ENCODE measurements around the gene ABI1. TPM values are rescaled to one million over a fixed set of nuclear protein-coding genes. Genes with fewer than 3 reads are reported as not detected.

Gene ABI1
- total RNA-seq, 2 donors from 2014 or later, result 71.0 to 86.2 TPM

- Mint-ChIP-seq H3K36me3 (ENCODE audit: insufficient read depth in 2 of 2) (peaks cover 16 to 28% of the 10 kb centered on the region in 2 donors), H3K4me3 (no peak overlapping the region), H3K9me3 (no peaks in the 10 kb centered on the region), H3K27me3 (ENCODE audit: low read depth) (no peaks in the 10 kb centered on the region), H3K27ac (no peak overlapping the region), H3K4me1 (ENCODE audit: low read depth) (peaks cover 42% of the 10 kb centered on the region)
- no peak for ATAC-seq (replicated peaks in 1 of 2)
- no peak for DNase-seq
Measured at GRCh38 chr10:26703096-26703495, 157.7 kb downstream of the ABI1 start.

GRCh38 chr10:26700884-26701630, 159.7 kb downstream of the ABI1 start:
- Mint-ChIP-seq H3K9me3 (no peaks in the 10 kb centered on the region), H3K36me3 (ENCODE audit: insufficient read depth in 2 of 2) (peaks cover 10 to 17% of the 10 kb centered on the region in 2 donors), H3K27ac (no peak overlapping the region), H3K27me3 (ENCODE audit: low read depth) (no peaks in the 10 kb centered on the region), H3K4me1 (ENCODE audit: low read depth) (peaks cover 49% of the 10 kb centered on the region), H3K4me3 (no peak overlapping the region)
- DNase-seq (no peak), ATAC-seq (replicated peaks in 1 of 2) (no peak)

- Mint-ChIP-seq H3K4me3 (peak overlapping the region in 1 of 2 donors; percentile 92), H3K27ac (no peak overlapping the region), H3K4me1 (ENCODE audit: low read depth) (peaks cover 48% of the 10 kb centered on the region), H3K36me3 (ENCODE audit: insufficient read depth in 2 of 2) (peaks cover 8 to 12% of the 10 kb centered on the region in 2 donors), H3K27me3 (ENCODE audit: low read depth) (no peaks in the 10 kb centered on the region), H3K9me3 (no peaks in the 10 kb centered on the region)
- ATAC-seq (replicated peaks in 1 of 2), result no peak
- no peak for DNase-seq
Measured at GRCh38 chr10:26699631-26700030, 161.1 kb downstream of the ABI1 start.

GRCh38 chr10:26698909-26699308, 161.8 kb downstream of the ABI1 start:
- H3K4me1 Mint-ChIP-seq (ENCODE audit: low read depth), result peaks cover 48% of the 10 kb centered on the region
- H3K27me3 Mint-ChIP-seq (ENCODE audit: low read depth), result no peaks in the 10 kb centered on the region
- no peak for DNase-seq
- peaks cover 7 to 9% of the 10 kb centered on the region in 2 donors for H3K36me3 Mint-ChIP-seq (ENCODE audit: insufficient read depth in 2 of 2)
- H3K4me3 Mint-ChIP-seq, result peak overlapping the region; percentile 92 to 97
- no peak overlapping the region for H3K27ac Mint-ChIP-seq
- H3K9me3 Mint-ChIP-seq, result no peaks in the 10 kb centered on the region
- no peak for ATAC-seq (replicated peaks in 1 of 2)

GRCh38 chr10:26697922-26698608, 162.7 kb downstream of the ABI1 start:
- peak overlapping the region; percentile 81 for H3K27ac Mint-ChIP-seq
- peaks cover 48% of the 10 kb centered on the region for H3K4me1 Mint-ChIP-seq (ENCODE audit: low read depth)
- no peaks in the 10 kb centered on the region for H3K27me3 Mint-ChIP-seq (ENCODE audit: low read depth)
- H3K36me3 Mint-ChIP-seq (ENCODE audit: insufficient read depth in 2 of 2), result peaks cover 7 to 9% of the 10 kb centered on the region in 2 donors
- no peaks in the 10 kb centered on the region for H3K9me3 Mint-ChIP-seq
- peak overlapping the region; percentile 92 to 97 for H3K4me3 Mint-ChIP-seq
- DNase-seq (no peak), ATAC-seq (replicated peaks in 1 of 2) (no peak)

GRCh38 chr10:26697163-26697921, 163.4 kb downstream of the ABI1 start, which contains the start of gene PDSS1:
Gene PDSS1 (plus strand): TSS chr10:26697701. CDS start chr10:26697712, 11 bp downstream.
- DNase-seq (peak; percentile 76 to 77), ATAC-seq (replicated peaks in 1 of 2) (peak; percentile 85 to 87)
- H3K9me3 Mint-ChIP-seq, result no peaks in the 10 kb centered on the region
- H3K27ac Mint-ChIP-seq, result peak within 1 kb of the TSS; percentile 84
- H3K27me3 Mint-ChIP-seq (ENCODE audit: low read depth), result no peaks in the 10 kb centered on the region
- peak within 1 kb of the TSS; percentile 92 to 97 for H3K4me3 Mint-ChIP-seq
- H3K36me3 Mint-ChIP-seq (ENCODE audit: insufficient read depth in 2 of 2), result peaks cover 7 to 9% of the 10 kb centered on the region in 2 donors
- peaks cover 48% of the 10 kb centered on the region for H3K4me1 Mint-ChIP-seq (ENCODE audit: low read depth)

- Mint-ChIP-seq H3K9me3 (no peaks in the 10 kb centered on the region), H3K36me3 (ENCODE audit: insufficient read depth in 2 of 2) (peaks cover 7% of the 10 kb centered on the region in 2 donors), H3K27ac (peak overlapping the region; percentile 84), H3K27me3 (ENCODE audit: low read depth) (no peaks in the 10 kb centered on the region), H3K4me1 (ENCODE audit: low read depth) (peaks cover 43% of the 10 kb centered on the region), H3K4me3 (peak overlapping the region; percentile 92 to 97)
- ATAC-seq (replicated peaks in 1 of 2) (peak; percentile 4 to 9), DNase-seq (no peak)
Measured at GRCh38 chr10:26696786-26697162, 164.0 kb downstream of the ABI1 start.

Other genes with a start within 250 kb of the ABI1 start
- gene PDSS1, start 163.3 kb downstream of the ABI1 start, total RNA-seq, result 10 to 100 TPM in 1 of 2 donors, 1 to 10 TPM in 1; 8.8 to 12.2 TPM
- 10 to 100 TPM in 1 of 2 donors, 1 to 10 TPM in 1; 8.2 to 10.6 TPM for gene ANKRD26, start 239.5 kb upstream of the ABI1 start, total RNA-seq

Data from activated T-cell treated with anti-CD3 and anti-CD28 coated beads, Interleukin-2, amount 50 U/mL, for 72 hours (primary cell).